Spinal cord (tissue), 10 donors: ENCODE measurements around the gene NLRC5. TPM values are rescaled to one million over a fixed set of nuclear protein-coding genes. Genes with fewer than 3 reads are reported as not detected.
"Not testable (repeated sequence)": the region's sequence is repeated elsewhere in the genome, so short reads cannot be mapped to it uniquely, and the experiment has no call there.

Experiments
- DNase-seq, 6 donors: peaks; one replicate each; pipeline versions ENCODE4 v3.0.0 to v3.0.0-alpha.2; 2013 to 2015; ENCODE audit warnings: low spot score in 6 of 6, low read depth in 4 of 6
- H3K27ac ChIP-seq: one replicate; pipeline ENCODE4 v1.5.1; 2013; ENCODE audit warnings: low read depth, low read length, control low read depth
- H3K27me3 ChIP-seq: one replicate; pipeline ENCODE4 v1.6.1; 2013; ENCODE audit warnings: low read length; ENCODE audit not compliant: control insufficient read depth, insufficient read depth
- H3K36me3 ChIP-seq: one replicate; pipeline ENCODE4 v1.6.1; 2013; ENCODE audit warnings: low read length; ENCODE audit not compliant: control insufficient read depth, insufficient read depth
- H3K4me1 ChIP-seq: one replicate; pipeline ENCODE4 v1.6.1; 2013; ENCODE audit warnings: low read length; ENCODE audit not compliant: control insufficient read depth, insufficient read depth
- H3K4me3 ChIP-seq: one replicate; pipeline ENCODE4 v1.5.1; 2013; ENCODE audit warnings: low read depth, low read length, control low read depth
- H3K9me3 ChIP-seq: one replicate; pipeline ENCODE4 v1.6.1; 2013; ENCODE audit warnings: low read length; ENCODE audit not compliant: control insufficient read depth, insufficient read depth
- WGBS: methylation state at CpG from one replicate; pipeline ENCODE4 v1.1.5; 2013; ENCODE audit warnings: missing lambda C conversion rate; ENCODE audit not compliant: insufficient coverage; 5-methylcytosine and 5-hydroxymethylcytosine counted together
- polyA plus RNA-seq, 2 donors: library from polyadenylated mRNA; unstranded; fragments of 120-200 nt; gene quantifications; one replicate each; pipeline ENCODE4 v1.2.1, GENCODE V29; 2013; ENCODE audit not compliant: insufficient read length in 2 of 2
- total RNA-seq, 2 donors: library from RNA; depleted of rRNA in 1 of 2; stranded (reverse); fragments of 120-200 nt in 1 of 2; fragments of >200 nt in 1 of 2; gene quantifications; one replicate each; pipeline versions ENCODE4 v1.2.3 to v1.2.4, GENCODE V29; 2013 to 2014
- donor health status: healthy.

The NLRC5 gene
- total and polyA plus RNA-seq, 4 donors: 2.5 to 5.7 (median 4.8) TPM

DNA sequence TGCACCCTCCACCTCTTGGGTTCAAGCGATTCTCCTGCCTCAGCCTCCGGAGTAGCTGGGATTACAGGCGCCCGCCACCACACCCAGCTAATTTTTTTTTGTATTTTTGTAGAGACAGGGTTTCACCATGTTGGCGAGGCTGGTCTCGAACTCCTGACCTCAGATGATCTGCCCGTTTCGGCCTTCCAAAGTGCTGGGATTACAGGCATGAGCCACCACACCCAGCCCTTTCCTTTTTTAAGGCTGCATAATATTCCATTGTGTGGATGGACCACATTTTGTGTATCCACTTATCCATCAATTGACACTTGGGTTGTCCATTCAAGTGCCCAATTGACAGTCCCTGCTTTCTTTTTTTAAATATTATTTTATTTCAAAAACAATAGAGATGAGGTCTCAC is 73.8 kb downstream of the NLRC5 start:
- not testable (repeated sequence) for DNase-seq

GRCh38 chr16:57064995-57065394 is 75.6 kb downstream of the NLRC5 start:
- no peak overlapping the region for H3K4me3 ChIP-seq

More for the DNA sequence above, 73.8 kb downstream of the NLRC5 start:
- WGBS: no CpG with 5 or more reads among the region's 8 CpGs
- not testable (repeated sequence) for H3K4me1 ChIP-seq, H3K27ac ChIP-seq, H3K9me3 ChIP-seq, H3K36me3 ChIP-seq, H3K4me3 ChIP-seq, H3K27me3 ChIP-seq

GRCh38 chr16:57066625-57067024 is 77.3 kb downstream of the NLRC5 start:
- no peaks in the 10 kb centered on the region for H3K27me3 ChIP-seq
- no peak overlapping the region for H3K27ac ChIP-seq
- 93% methylated on average over 4 of the region's 4 CpGs for WGBS
- H3K4me3 ChIP-seq: no peak overlapping the region
- H3K36me3 ChIP-seq: no peaks in the 10 kb centered on the region
- peaks cover under 1% of the 10 kb centered on the region for H3K4me1 ChIP-seq
- H3K9me3 ChIP-seq: no peaks in the 10 kb centered on the region
- DNase-seq: no peak

More at GRCh38 chr16:57064995-57065394, 75.6 kb downstream of the NLRC5 start:
- Histone ChIP-seq H3K9me3 (no peaks in the 10 kb centered on the region), H3K27ac (no peak overlapping the region), H3K27me3 (no peaks in the 10 kb centered on the region), H3K36me3 (peaks cover 2% of the 10 kb centered on the region), H3K4me1 (peaks cover 7% of the 10 kb centered on the region)
- WGBS: 92% methylated on average over 5 of the region's 5 CpGs
- no peak for DNase-seq

DNA sequence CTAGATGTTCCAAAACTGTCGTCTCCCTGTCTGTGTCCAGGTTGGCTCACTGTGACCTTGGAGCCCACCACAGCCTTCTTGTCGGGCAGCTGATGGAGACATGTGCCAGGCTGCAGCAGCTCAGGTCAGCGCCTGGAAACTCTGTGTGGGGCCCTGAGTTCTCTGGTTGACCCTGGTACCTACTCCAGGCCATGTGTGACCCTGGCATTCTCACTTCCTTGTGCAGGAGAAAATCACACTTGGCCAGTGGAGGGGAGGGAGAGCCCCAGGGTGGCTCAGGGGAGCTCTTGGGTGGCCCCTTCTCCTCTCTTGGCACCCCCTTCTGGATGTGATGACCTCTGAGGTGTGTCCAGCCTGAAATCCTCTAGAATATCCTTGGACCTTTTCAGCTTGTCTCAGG is 78.0 kb downstream of the NLRC5 start:
- H3K9me3 ChIP-seq: no peaks in the 10 kb centered on the region
- no peaks in the 10 kb centered on the region for H3K4me1 ChIP-seq
- WGBS: 85% methylated on average over 3 of the region's 3 CpGs
- H3K4me3 ChIP-seq: no peak overlapping the region
- no peaks in the 10 kb centered on the region for H3K27me3 ChIP-seq
- DNase-seq: no peak
- no peaks in the 10 kb centered on the region for H3K36me3 ChIP-seq
- no peak overlapping the region for H3K27ac ChIP-seq

GRCh38 chr16:57069053-57069452 is 79.7 kb downstream of the NLRC5 start:
- H3K27me3 ChIP-seq: no peaks in the 10 kb centered on the region
- no peaks in the 10 kb centered on the region for H3K4me1 ChIP-seq
- no CpG with 5 or more reads among the region's 7 CpGs for WGBS
- no peaks in the 10 kb centered on the region for H3K36me3 ChIP-seq
- no peak overlapping the region for H3K4me3 ChIP-seq
- no peaks in the 10 kb centered on the region for H3K9me3 ChIP-seq
- DNase-seq: no peak
- H3K27ac ChIP-seq: no peak overlapping the region

GRCh38 chr16:57069635-57070370 is 80.4 kb downstream of the NLRC5 start:
- Histone ChIP-seq H3K4me3 (no peak overlapping the region), H3K36me3 (no peaks in the 10 kb centered on the region), H3K27ac (no peak overlapping the region), H3K4me1 (no peaks in the 10 kb centered on the region), H3K27me3 (no peaks in the 10 kb centered on the region), H3K9me3 (no peaks in the 10 kb centered on the region)
- no peak for DNase-seq
- WGBS: 67% methylated on average over 6 of the region's 8 CpGs

GRCh38 chr16:57070424-57070823 is 81.1 kb downstream of the NLRC5 start:
- H3K27ac ChIP-seq: no peak overlapping the region
- no peaks in the 10 kb centered on the region for H3K27me3 ChIP-seq
- H3K4me3 ChIP-seq: no peak overlapping the region
- no peaks in the 10 kb centered on the region for H3K36me3 ChIP-seq
- no peak for DNase-seq
- H3K9me3 ChIP-seq: no peaks in the 10 kb centered on the region
- WGBS: 100% methylated on average over 2 of the region's 2 CpGs
- no peaks in the 10 kb centered on the region for H3K4me1 ChIP-seq

DNA sequence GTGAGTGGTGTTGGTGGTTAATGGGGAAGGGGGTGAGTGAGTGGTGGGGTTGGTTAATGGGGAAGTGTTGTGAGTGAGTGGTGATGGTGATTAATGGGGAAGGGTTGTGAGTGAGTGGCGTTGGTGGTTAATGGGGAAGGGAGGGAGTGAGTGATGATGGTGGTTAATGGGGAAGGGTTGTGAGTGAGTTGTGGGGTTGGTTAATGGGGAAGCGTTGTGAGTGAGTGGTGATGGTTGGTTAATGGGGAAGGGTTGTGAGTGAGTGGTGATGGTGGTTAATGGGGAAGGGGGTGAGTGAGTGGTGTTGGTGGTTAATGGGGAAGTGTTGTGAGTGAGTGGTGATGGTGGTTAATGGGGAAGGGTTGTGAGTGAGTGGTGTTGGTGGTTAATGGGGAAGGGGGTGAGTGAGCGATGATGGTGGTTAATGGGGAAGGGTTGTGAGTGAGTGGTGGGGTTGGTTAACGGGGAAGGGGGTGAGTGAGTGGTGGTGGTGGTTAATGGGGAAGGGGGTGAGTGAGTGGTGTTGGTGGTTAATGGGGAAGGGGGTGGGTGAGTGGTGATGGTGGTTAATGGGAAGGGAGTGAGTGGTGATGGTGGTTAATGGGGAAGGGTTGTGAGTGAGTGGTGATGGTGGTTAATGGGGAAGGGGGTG is 81.8 kb downstream of the NLRC5 start:
- WGBS: 97% methylated on average over 4 of the region's 4 CpGs
- not testable (repeated sequence) for H3K27me3 ChIP-seq, DNase-seq, H3K9me3 ChIP-seq, H3K36me3 ChIP-seq, H3K4me1 ChIP-seq, H3K4me3 ChIP-seq, H3K27ac ChIP-seq

DNA sequence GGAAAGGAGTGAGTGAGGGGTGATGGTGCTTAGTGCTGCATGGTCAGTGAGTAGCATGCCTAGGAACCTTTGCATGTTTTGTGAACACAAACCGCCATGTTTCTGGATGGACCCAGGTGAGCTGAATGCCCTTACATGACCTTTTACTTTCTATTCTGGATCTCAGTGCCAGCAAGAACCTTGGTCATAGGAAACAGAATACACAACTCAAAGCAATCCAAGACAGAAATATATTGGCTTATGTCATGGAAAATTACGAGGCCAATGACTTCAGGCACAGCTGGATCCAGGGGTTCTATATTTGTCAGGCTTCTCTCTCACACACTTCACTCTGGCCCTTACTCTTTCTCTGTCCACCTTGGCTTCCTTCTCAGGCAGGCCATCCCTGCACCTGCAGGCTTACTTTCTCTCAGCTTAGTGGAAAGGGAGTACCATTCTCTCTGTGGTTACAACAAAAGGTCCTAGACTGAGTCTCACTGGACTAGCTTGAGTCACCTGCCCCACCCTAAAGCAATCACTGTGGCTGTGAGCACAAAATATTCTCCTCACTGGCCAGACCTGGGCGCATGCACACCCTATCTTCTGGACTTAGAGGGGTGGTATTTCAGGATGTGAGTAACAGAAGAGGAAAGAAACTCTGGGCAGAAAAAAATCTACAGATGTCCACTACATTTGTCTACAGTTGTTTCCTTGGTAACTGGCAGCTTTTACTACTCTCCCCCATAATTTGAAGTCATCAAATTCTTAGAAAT is 82.7 kb downstream of the NLRC5 start:
- Histone ChIP-seq H3K27ac (peak overlapping the region; percentile 33), H3K36me3 (no peaks in the 10 kb centered on the region), H3K27me3 (no peaks in the 10 kb centered on the region), H3K4me3 (no peak overlapping the region), H3K9me3 (no peaks in the 10 kb centered on the region), H3K4me1 (no peaks in the 10 kb centered on the region)
- WGBS: 100% methylated on average over 1 of the region's 3 CpGs
- DNase-seq: no peak
